EL (cell line): ENCODE results near the gene CYS1.
"Not testable (repeated sequence)": the region's sequence is repeated elsewhere in the genome, so short reads cannot be mapped to it uniquely, and the experiment has no call there.

ENCODE experiments used
- DNase-seq: peaks from one replicate; pipeline ENCODE4 v3.0.0-alpha.2; 2016

The CYS1 gene

GRCh38 chr2:10079870-10080535, at the start of gene CYS1:
Gene CYS1 (minus strand): TSS chr2:10080411. CDS start chr2:10080223, 188 bp downstream.
- no peak for DNase-seq

GRCh38 chr2:10129490-10129889, 49.3 kb upstream of the CYS1 start:
- no peak for DNase-seq

DNA sequence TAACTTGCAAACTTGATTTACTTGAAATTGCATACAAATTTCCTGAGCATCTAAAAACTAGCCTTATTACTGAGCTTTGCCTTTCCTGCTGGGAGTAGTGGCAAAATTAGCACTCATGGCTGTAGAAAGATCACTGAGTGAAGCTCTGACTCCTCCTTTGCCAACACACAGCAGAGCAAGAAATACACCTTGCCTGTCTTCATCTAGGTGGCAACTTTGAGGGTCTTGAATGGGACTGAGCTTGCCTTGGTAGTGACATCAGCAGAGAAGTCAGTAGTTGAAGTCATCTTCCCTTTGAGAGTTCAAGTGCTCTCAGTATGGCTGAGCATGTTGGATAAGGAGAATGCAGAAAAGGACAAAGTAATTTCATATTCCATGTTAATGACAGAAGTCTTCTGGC, 48.2 kb upstream of the CYS1 start:
- DNase-seq = no peak

- no peak for DNase-seq
Observed at GRCh38 chr2:10126632-10127026, 46.4 kb upstream of the CYS1 start.

- no peak for DNase-seq
Observed at GRCh38 chr2:10125842-10126631, 45.8 kb upstream of the CYS1 start.

DNA sequence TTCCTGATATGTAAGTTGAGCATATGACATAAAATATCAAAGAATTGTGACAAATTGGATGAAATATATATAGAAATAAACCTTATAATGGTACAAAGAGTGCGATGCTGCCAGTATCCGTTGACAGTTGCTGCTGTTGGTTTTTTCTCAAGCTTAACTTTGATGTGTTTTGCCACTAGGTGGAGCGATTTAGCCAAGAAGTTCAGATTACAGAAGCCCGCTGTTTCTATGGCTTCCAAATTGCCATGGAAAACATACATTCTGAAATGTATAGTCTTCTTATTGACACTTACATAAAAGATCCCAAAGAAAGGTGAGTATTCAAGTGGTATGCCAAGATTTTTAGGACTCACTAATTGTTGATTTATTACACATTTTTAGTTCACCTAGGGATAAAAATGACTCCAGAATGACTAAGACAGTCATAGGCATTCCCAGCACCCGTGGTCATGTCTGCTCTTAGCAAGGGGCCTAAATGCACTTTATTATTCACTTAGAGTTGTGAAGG, 44.4 kb upstream of the CYS1 start:
- peak; percentile 73 for DNase-seq

DNA sequence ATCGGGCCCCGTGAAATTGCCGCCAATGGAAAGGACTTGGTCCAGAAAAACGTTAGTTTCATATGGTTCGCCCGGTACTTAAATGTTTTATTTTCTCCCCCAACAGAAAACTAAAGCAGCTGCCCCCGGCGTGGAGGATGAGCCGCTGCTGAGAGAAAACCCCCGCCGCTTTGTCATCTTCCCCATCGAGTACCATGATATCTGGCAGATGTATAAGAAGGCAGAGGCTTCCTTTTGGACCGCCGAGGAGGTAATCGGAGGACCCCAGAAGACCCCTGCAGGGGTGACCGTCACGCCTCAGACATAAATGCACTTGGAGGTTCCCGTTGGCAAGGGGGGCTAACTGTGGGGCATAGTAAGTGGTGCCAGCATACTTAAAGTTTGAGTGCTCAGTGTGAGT, 43.1 kb upstream of the CYS1 start:
- no peak for DNase-seq

GRCh38 chr2:10122500-10123280, 42.5 kb upstream of the CYS1 start, which contains the start of gene RRM2:
Gene RRM2 (plus strand): TSS chr2:10122739. CDS start chr2:10122799, 60 bp downstream.
- peak; percentile 96 for DNase-seq

GRCh38 chr2:10120877-10121574, 40.8 kb upstream of the CYS1 start:
- DNase-seq = peak; percentile 54

DNA sequence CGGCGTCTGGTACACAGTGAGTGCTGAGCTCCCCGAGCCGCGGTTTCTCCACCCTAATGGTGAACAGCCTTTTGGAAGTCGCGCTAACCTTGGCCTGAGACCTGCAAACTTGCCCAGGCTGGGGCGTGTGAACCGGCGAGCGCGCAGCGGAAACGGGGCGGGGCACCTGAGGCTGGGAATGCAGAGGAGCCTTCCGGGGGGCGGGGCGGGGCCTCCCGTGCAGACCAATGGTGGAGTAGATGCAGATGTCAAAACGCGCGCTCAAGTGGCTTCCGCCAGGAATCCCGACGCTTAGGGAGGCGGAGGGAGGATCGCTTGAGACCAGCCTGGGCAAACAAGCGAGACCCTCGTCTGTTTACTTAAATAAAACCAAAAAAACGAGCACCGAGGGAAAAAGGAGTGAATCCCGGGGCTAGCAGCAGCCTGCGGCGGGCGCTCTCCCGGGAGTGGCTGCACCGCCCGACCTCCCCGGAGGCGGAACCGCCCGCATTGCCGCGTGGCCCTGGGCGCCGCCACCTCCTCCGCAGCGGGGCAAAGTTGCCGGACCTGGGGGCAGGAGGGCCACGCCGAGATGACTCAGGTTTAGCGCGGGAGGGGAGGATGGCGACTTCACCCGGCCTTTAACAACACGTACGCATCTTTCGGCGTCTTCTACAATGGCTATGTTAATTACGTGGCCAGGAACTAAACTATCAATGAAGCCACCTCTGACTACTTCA, 40.1 kb upstream of the CYS1 start:
- DNase-seq = peak; percentile 96

DNA sequence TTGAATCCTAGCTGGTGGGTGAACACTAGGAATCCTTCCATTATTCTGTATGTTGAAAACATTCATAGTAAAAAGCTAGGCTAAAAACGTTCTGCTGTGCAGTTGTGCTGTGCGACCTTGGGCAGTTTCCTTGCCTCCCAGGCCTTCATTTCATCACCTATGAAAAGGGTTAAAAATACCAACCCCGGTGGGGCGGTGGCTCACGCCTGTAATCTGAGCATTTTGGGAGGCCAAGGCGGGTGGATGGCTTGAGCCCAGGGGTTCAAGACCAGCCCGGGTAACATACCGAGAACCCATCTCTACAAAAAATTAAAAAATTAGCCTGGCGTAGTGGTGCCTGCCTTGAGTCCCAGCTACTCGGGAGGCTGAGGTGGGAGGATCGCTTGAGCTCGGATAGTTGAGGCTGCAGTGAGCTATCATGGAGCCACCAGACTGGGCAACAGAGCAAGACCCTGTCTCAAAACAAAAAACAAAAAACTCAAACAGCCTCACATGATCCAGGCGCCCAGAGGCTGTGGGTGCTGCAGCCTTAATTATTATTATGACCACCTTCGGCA, 39.5 kb upstream of the CYS1 start:
- no peak for DNase-seq

DNA sequence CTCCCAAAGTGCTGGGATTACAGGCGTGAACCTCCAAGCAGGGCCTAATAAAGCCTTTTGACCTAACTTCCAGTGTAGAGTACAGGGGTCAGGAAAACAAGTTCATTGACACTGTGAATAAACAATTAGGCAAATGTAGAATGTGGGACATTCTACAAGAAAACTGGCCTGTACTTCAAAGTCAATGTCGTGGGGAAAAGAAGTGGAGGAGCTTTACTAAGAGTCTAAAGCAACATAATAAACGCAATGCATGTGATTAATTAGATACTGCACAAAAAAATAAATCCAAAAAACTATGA, 38.8 kb upstream of the CYS1 start:
- no peak for DNase-seq

- no peak for DNase-seq
Observed at GRCh38 chr2:10109311-10109710, 29.1 kb upstream of the CYS1 start.

DNA sequence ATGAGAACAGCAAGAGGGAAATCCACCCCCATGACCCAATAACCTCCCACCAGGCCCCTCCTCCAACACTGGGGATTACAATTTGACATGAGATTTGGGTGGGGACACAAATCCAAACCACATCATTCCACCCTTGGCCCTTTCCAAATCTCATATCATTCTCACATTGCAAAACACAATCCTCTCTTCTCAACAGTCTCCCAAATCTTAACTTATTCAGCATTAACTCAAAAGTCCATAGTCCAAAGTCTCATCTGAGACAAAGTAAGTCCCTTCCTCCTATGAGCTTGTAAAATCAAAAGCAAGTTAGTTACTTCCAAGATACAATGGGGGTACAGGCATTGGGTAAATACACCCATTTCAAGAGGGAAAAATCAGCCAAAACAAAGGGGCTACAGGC, 24.7 kb upstream of the CYS1 start:
- DNase-seq = not testable (repeated sequence)

GRCh38 chr2:10103179-10103578, 23.0 kb upstream of the CYS1 start:
- no peak for DNase-seq

GRCh38 chr2:10101491-10101890, 21.3 kb upstream of the CYS1 start:
- no peak for DNase-seq

DNA sequence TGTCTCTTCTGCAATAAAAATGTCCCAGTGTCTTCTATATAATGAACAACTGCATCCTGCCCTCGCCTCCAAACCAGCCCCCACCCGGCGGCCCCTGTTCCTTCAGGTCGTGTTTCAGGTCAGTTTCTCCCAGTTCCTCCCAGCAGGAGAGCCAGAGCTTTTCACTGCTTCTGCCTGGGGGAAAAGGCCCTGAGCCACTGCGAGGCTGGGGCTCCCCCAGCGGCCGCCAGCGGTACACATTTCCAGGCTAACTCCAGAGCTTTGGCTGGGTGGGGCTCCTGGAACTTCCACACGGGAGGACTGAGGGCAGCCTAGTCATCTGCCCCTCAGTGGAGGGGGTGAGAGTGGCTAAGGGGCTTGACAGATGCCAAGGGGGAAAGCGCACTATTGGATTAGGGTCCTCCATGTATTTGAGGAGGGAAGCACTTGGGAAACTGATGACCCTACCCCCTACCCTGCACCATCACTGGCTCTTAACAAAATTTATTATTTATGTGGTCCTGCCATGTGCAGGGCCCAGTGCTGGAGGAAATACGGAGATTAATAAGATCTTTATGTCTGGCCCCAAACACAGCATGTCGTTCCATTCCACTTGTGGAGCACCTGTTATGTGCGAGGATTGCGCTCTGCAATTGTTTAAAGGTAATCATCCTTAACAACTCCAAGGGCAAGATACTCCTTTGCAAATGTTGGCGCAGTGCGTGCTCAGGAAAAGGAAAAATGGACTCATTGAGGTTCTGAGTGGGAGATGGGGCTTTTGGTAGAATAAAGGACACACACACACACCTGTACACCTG, 17.3 kb upstream of the CYS1 start:
- peak; percentile 59 for DNase-seq

DNA sequence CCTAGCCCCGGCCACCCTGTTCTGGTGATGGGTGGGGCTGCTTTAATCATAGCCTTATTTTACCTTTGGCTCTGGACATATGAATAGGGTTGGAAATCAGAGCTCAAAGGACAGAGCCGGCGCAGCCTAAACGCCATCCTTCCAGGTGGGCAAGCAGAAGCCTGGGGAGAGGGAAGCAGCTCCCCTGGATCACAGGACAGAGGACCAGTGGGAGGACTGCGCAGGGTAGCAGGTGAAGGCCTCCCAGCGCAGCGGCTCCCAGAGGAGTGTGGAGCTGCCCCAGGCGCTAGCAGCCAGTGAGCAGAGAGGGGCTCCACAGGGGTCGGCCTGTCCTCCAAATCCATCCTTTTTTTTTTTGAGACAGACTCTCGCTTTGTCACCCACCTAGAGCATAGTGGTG, 16.4 kb upstream of the CYS1 start:
- DNase-seq = no peak

GRCh38 chr2:10095175-10095574, 15.0 kb upstream of the CYS1 start:
- DNase-seq = no peak

- DNase-seq = no peak
Observed at GRCh38 chr2:10094271-10094814, 14.1 kb upstream of the CYS1 start.

GRCh38 chr2:10091889-10092244, 11.7 kb upstream of the CYS1 start:
- not testable (repeated sequence) for DNase-seq
